Osteocyte (in vitro differentiated cells): ENCODE data around the gene MRGPRG. TPM values are rescaled to one million over a fixed set of nuclear protein-coding genes. Genes with fewer than 3 reads are reported as not detected.

Experiments used
- DNase-seq: peaks from one replicate; pipeline ENCODE4 v3.0.0; 2021; ENCODE audit warnings: mixed read lengths; ENCODE audit not compliant: unreplicated experiment; ENCODE audit errors: extremely low spot score
- H3K27ac Mint-ChIP-seq: one replicate; pipeline ENCODE4 v1.8.0; 2021; ENCODE audit warnings: mild to moderate bottlenecking, mixed read lengths; ENCODE audit not compliant: unreplicated experiment
- H3K27me3 Mint-ChIP-seq: one replicate; pipeline ENCODE4 v1.8.0; 2021; ENCODE audit warnings: mixed read lengths; ENCODE audit not compliant: unreplicated experiment
- H3K36me3 Mint-ChIP-seq: one replicate; pipeline ENCODE4 v1.8.0; 2021; ENCODE audit warnings: mixed read lengths; ENCODE audit not compliant: unreplicated experiment
- H3K4me1 Mint-ChIP-seq: one replicate; pipeline ENCODE4 v1.8.0; 2021; ENCODE audit warnings: mixed read lengths; ENCODE audit not compliant: unreplicated experiment
- H3K4me3 Mint-ChIP-seq: one replicate; pipeline ENCODE4 v1.8.0; 2021; ENCODE audit warnings: mild to moderate bottlenecking, moderate library complexity, mixed read lengths; ENCODE audit not compliant: unreplicated experiment
- H3K9me3 Mint-ChIP-seq: one replicate; pipeline ENCODE4 v1.8.0; 2021; ENCODE audit warnings: mixed read lengths; ENCODE audit not compliant: unreplicated experiment
- total RNA-seq: library from RNA; stranded (reverse); gene quantifications from 2 replicates; pipeline ENCODE4 v1.2.1, GENCODE V29; 2021
- TF ChIP-seq, protein P1 (sequence below): fragments of 200-600 bp; sonication (generic); IDR thresholded peaks from 2 replicates; pipeline ENCODE4 v1.5.0; 2021; ENCODE audit warnings: antibody characterized with exemption, mild to moderate bottlenecking, moderate library complexity

Gene MRGPRG
- total RNA-seq, 1 donor from 2014 or later: not detected

DNA sequence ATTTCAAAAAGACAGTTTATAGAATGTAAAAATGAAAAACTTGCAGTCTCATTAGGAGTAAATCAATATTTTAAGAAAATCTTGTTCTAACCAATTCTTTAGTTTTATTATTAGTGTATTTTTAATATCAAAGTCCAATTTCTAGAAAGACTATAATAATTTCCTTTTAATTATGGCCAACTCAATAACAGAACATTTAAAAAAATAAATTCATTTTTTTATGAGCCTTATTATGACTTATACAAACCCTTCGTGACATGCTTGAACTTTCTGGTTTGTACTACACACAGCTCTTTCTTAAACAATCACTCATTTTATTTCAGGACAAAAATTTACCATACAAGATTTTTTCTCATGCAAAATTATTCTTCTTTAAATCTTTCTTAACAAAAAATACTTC, 25.3 kb upstream of the MRGPRG start:
- Mint-ChIP-seq H3K27ac (no peak overlapping the region), H3K9me3 (peaks cover 5% of the 10 kb centered on the region), H3K4me1 (no peaks in the 10 kb centered on the region), H3K4me3 (no peak overlapping the region), H3K27me3 (peaks cover 55% of the 10 kb centered on the region), H3K36me3 (no peaks in the 10 kb centered on the region)
- DNase-seq: no peak
- TF ChIP-seq, protein P1, sequence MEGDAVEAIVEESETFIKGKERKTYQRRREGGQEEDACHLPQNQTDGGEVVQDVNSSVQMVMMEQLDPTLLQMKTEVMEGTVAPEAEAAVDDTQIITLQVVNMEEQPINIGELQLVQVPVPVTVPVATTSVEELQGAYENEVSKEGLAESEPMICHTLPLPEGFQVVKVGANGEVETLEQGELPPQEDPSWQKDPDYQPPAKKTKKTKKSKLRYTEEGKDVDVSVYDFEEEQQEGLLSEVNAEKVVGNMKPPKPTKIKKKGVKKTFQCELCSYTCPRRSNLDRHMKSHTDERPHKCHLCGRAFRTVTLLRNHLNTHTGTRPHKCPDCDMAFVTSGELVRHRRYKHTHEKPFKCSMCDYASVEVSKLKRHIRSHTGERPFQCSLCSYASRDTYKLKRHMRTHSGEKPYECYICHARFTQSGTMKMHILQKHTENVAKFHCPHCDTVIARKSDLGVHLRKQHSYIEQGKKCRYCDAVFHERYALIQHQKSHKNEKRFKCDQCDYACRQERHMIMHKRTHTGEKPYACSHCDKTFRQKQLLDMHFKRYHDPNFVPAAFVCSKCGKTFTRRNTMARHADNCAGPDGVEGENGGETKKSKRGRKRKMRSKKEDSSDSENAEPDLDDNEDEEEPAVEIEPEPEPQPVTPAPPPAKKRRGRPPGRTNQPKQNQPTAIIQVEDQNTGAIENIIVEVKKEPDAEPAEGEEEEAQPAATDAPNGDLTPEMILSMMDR: no peak

GRCh38 chr11:3237119-3237518, 18.5 kb upstream of the MRGPRG start:
- H3K36me3 Mint-ChIP-seq: no peaks in the 10 kb centered on the region
- H3K27ac Mint-ChIP-seq: no peak overlapping the region
- H3K4me3 Mint-ChIP-seq: no peak overlapping the region
- no peaks in the 10 kb centered on the region for H3K4me1 Mint-ChIP-seq
- no peaks in the 10 kb centered on the region for H3K9me3 Mint-ChIP-seq
- DNase-seq: no peak
- H3K27me3 Mint-ChIP-seq: peaks cover 81% of the 10 kb centered on the region
- TF ChIP-seq, protein P1: no peak

DNA sequence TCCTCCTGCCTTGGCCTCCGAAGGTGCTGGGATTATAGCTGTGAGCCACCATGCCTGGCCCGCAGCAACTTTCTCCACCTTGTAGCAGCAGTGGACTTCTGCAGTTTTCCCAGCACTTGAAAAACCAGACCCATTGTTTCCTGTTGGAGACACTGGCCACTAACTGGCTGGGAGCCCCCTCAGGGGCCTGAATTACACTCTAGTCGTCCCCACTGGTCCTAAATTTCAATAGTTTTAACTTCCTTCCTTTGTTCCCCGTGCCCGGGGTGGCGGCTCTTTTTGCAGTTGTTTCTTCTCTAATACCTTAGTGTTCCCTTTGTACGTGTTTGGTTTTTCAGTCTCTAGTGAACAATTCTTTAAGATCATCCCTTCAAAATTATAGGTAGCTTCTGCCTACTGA, 16.2 kb upstream of the MRGPRG start:
- TF ChIP-seq, protein P1: no peak
- peak; percentile 72 for DNase-seq
- no peak overlapping the region for H3K27ac Mint-ChIP-seq
- H3K27me3 Mint-ChIP-seq: peaks cover 58% of the 10 kb centered on the region
- H3K4me3 Mint-ChIP-seq: no peak overlapping the region
- no peaks in the 10 kb centered on the region for H3K9me3 Mint-ChIP-seq
- no peaks in the 10 kb centered on the region for H3K4me1 Mint-ChIP-seq
- H3K36me3 Mint-ChIP-seq: no peaks in the 10 kb centered on the region

DNA sequence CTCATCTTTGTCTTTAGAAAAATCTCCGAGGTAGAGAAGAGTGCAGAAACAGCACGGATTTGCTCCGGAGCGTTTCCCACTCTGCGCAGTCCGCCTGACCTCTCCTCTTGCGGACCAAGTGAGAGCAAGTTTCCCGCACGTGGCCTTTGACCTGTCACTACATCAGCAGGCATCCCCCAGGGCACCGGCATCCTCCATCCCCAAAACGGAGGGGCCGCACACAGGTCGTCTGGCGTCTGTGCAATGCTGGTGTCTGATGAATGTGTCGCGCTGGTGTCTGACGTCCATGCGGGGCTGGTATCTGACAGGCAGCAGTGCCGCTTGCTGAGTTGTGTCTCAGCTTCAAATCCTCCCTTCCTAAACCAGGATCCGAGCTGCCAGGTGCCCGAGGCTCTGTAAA, 14.3 kb upstream of the MRGPRG start:
- Mint-ChIP-seq H3K27me3 (peaks cover 43% of the 10 kb centered on the region), H3K4me3 (no peak overlapping the region), H3K4me1 (no peaks in the 10 kb centered on the region), H3K27ac (no peak overlapping the region), H3K36me3 (no peaks in the 10 kb centered on the region), H3K9me3 (no peaks in the 10 kb centered on the region)
- DNase-seq: peak; percentile 70
- TF ChIP-seq, protein P1: no peak

GRCh38 chr11:3231851-3232744, 13.5 kb upstream of the MRGPRG start, which contains the start of gene MRGPRE:
MRGPRE (minus strand) TSS chr11:3232417; CDS start chr11:3228799, 3,618 bp downstream.
- peak; percentile 83 for DNase-seq
- Mint-ChIP-seq H3K36me3 (no peaks in the 10 kb centered on the region), H3K27ac (no peak within 1 kb of the TSS), H3K4me1 (no peaks in the 10 kb centered on the region), H3K4me3 (no peak within 1 kb of the TSS), H3K9me3 (no peaks in the 10 kb centered on the region), H3K27me3 (peaks cover 37% of the 10 kb centered on the region)
- TF ChIP-seq, protein P1: no peak
